ENCODE results near the gene ACAA2. TPM values are rescaled to one million over a fixed set of nuclear protein-coding genes. Genes with fewer than 3 reads are reported as not detected.

ACAA2 gene
- total and polyA plus RNA-seq, 10 of the 15 experiments (the other 5 are each of a cell fraction or from before 2014, with no cell fraction given): 43.1 to 134 (median 64.6) TPM

GRCh38 chr18:49839012-49839411 lies 25.7 kb upstream of the ACAA2 start (continued):
- TF ChIP-seq E2F4 (IDR thresholded peaks at IDR 0.05; ENCODE audit: low read depth, low read length) (no peak), MYC (IDR thresholded peaks at IDR 0.05; ENCODE audit: insufficient read depth, insufficient read length, insufficient replicate concordance, low read length, severe bottlenecking) (no peak), ZNF384 (IDR thresholded peaks at IDR 0.05; ENCODE audit: borderline replicate concordance, low read depth, low read length) (no peak), CBFB (IDR thresholded peaks at IDR 0.05; ENCODE audit: low read depth) (no peak), NR2C1 (IDR thresholded peaks at IDR 0.05) (no peak), RB1 (IDR thresholded peaks at IDR 0.05; ENCODE audit: borderline replicate concordance) (no peak), EGR1 (IDR thresholded peaks at IDR 0.05; ENCODE audit: borderline replicate concordance in 1 of 2, low read depth in 2 of 2, low read length in 2 of 2) (no peak), BRCA1 (IDR thresholded peaks at IDR 0.05; ENCODE audit: low read depth, low read length) (no peak), CREM (IDR thresholded peaks at IDR 0.05; ENCODE audit: low read depth) (no peak)

- in situ Hi-C loops (cut with MboI) (no loop called here), intact Hi-C loops (cut with micrococcal nuclease; ENCODE audit: unreplicated experiment) (no loop called here)
- POLR2A ChIA-PET: no interaction called here
- H3K79me2 ChIP-seq (ENCODE audit: control insufficient read depth, insufficient read depth, low read length): no peaks in the 10 kb centered on the region
- H3K4me3 ChIP-seq: no peak overlapping the region
- H3K9ac ChIP-seq (ENCODE audit: control insufficient read depth, insufficient read depth, low read length): no peak overlapping the region
- BruUV-seq (replicated peaks): no TSS peak
- CTCF ChIA-PET: interaction anchor here (1.1 to 1.2 kb wide), 2 partner anchors 20 to 591 kb away, joined by 3 read pairs; no protein-coding TSS in a partner anchor
- 77% methylated on average over 4 of the region's 4 CpGs for WGBS (ENCODE audit: insufficient coverage, insufficient replicate concordance, low lambda C conversion rate, missing lambda C conversion rate)
- no peak overlapping the region for H3K27ac ChIP-seq (ENCODE audit: control insufficient read depth, insufficient read depth)
- no peak for FAIRE-seq
- no peak overlapping the region for H3K4me2 ChIP-seq (ENCODE audit: control insufficient read depth, insufficient read depth)
- no peaks in the 10 kb centered on the region for H3K4me1 ChIP-seq (ENCODE audit: control insufficient read depth, insufficient read depth, low read length)
- no peaks in the 10 kb centered on the region for H3K9me3 ChIP-seq (replicated peaks; ENCODE audit: control insufficient read depth, insufficient read depth, low read length)
- SMC1A ChIA-PET (ENCODE audit: uncharacterized antibody, unreplicated experiment): no interaction called here
- ATAC-seq: no peak
- no peak overlapping the region for H2AFZ ChIP-seq (ENCODE audit: control insufficient read depth, low read depth, low read length)
- no peaks in the 10 kb centered on the region for H4K20me1 ChIP-seq (ENCODE audit: control insufficient read depth, insufficient read depth)
- H3K36me3 ChIP-seq (ENCODE audit: control insufficient read depth in 2 of 2, insufficient read depth in 2 of 2, low read length in 1 of 2): no peaks in the 10 kb centered on the region
- no peaks in the 10 kb centered on the region for H3K27me3 ChIP-seq (replicated peaks in 1 of 2; ENCODE audit: control insufficient read depth in 2 of 2, insufficient read depth in 2 of 2, low read length in 1 of 2)
- RAD21 ChIA-PET (ENCODE audit: unreplicated experiment): no interaction called here
- DNase-seq (ENCODE audit: low read depth, low spot score): no peak
- TF ChIP-seq CBFB (IDR thresholded peaks at IDR 0.05; ENCODE audit: low read depth): no peak
- TF ChIP-seq YBX1 (IDR thresholded peaks at IDR 0.05): no peak
- TF ChIP-seq REST (IDR thresholded peaks at IDR 0.05; ENCODE audit: low read depth, low read length): no peak
- no peak for TF ChIP-seq POLR2AphosphoS2 (IDR thresholded peaks at IDR 0.05; ENCODE audit: low read depth, low read length)
- TF ChIP-seq ZNF622 (IDR thresholded peaks at IDR 0.05): no peak
- no peak for TF ChIP-seq YY1 (IDR thresholded peaks at IDR 0.05; ENCODE audit: low read depth, low read length)
- TF ChIP-seq NKRF (conservative IDR thresholded peaks at IDR 0.05): no peak
- no peak for TF ChIP-seq MAX (IDR thresholded peaks at IDR 0.05; ENCODE audit: low read depth, low read length)
- no peak for TF ChIP-seq TCF3 (IDR thresholded peaks at IDR 0.05; ENCODE audit: borderline replicate concordance, insufficient read depth, low read depth, low read length)
- TF ChIP-seq FOXM1 (IDR thresholded peaks at IDR 0.05; ENCODE audit: low read depth, low read length): no peak
These were observed 25.0 kb upstream of the ACAA2 start for GRCh38 chr18:49838381-49838780.
